ENCODE results near the gene WDTC1.

The WDTC1 gene

GRCh38 chr1:27297903-27298302 lies 63.5 kb downstream of the WDTC1 start:
- H3K79me2 ChIP-seq (ENCODE audit: low read length) = no peaks in the 10 kb centered on the region
- H3K27ac ChIP-seq (ENCODE audit: low read length) = no peak overlapping the region
- no peaks in the 10 kb centered on the region for H3K36me3 ChIP-seq (replicated peaks; ENCODE audit: insufficient read depth, low read length)
- no peak overlapping the region for H3K4me2 ChIP-seq (ENCODE audit: low read depth, low read length)
- no peaks in the 10 kb centered on the region for H4K20me1 ChIP-seq (ENCODE audit: insufficient read depth, low read length)
- no peaks in the 10 kb centered on the region for H3K27me3 ChIP-seq (replicated peaks; ENCODE audit: insufficient read depth, low read length)
- H3F3A ChIP-seq (ENCODE audit: insufficient read depth, low read length) = no peaks in the 10 kb centered on the region
- H3K9me2 ChIP-seq (replicated peaks; ENCODE audit: insufficient read depth, low read length) = no peaks in the 10 kb centered on the region
- H3K9me3 ChIP-seq (replicated peaks; ENCODE audit: insufficient read depth, low read length) = no peaks in the 10 kb centered on the region
- DNase-seq = no peak
- no peak overlapping the region for H3K9ac ChIP-seq (ENCODE audit: low read length)
- H2AFZ ChIP-seq (ENCODE audit: low read length) = no peak overlapping the region
- no peaks in the 10 kb centered on the region for H3K4me1 ChIP-seq (ENCODE audit: low read length)
- TF ChIP-seq EZH2 (optimal IDR thresholded peaks at IDR 0.05; ENCODE audit: low read depth, low read length) = no peak
- no peak for TF ChIP-seq CTCF (IDR thresholded peaks at IDR 0.05; ENCODE audit: low read length)
- no peak for TF ChIP-seq EZH2phosphoT487 (IDR thresholded peaks at IDR 0.05; ENCODE audit: low read length)
- H3K4me3 ChIP-seq (ENCODE audit: low read length) = no peak overlapping the region

GRCh38 chr1:27298632-27299384 lies 64.4 kb downstream of the WDTC1 start:
- no peak for DNase-seq
- no peaks in the 10 kb centered on the region for H3K27me3 ChIP-seq (replicated peaks; ENCODE audit: insufficient read depth, low read length)
- H3K4me2 ChIP-seq (ENCODE audit: low read depth, low read length) = no peak overlapping the region
- H3K9me3 ChIP-seq (replicated peaks; ENCODE audit: insufficient read depth, low read length) = no peaks in the 10 kb centered on the region
- no peaks in the 10 kb centered on the region for H3K36me3 ChIP-seq (replicated peaks; ENCODE audit: insufficient read depth, low read length)
- H4K20me1 ChIP-seq (ENCODE audit: insufficient read depth, low read length) = no peaks in the 10 kb centered on the region
- no peak for TF ChIP-seq EZH2phosphoT487 (IDR thresholded peaks at IDR 0.05; ENCODE audit: low read length)
- no peak for TF ChIP-seq CTCF (IDR thresholded peaks at IDR 0.05; ENCODE audit: low read length)
- TF ChIP-seq EZH2 (optimal IDR thresholded peaks at IDR 0.05; ENCODE audit: low read depth, low read length) = no peak
- H3K9ac ChIP-seq (ENCODE audit: low read length) = no peak overlapping the region
- no peaks in the 10 kb centered on the region for H3F3A ChIP-seq (ENCODE audit: insufficient read depth, low read length)
- no peaks in the 10 kb centered on the region for H3K79me2 ChIP-seq (ENCODE audit: low read length)
- no peak overlapping the region for H3K4me3 ChIP-seq (ENCODE audit: low read length)
- H2AFZ ChIP-seq (ENCODE audit: low read length) = no peak overlapping the region
- H3K4me1 ChIP-seq (ENCODE audit: low read length) = no peaks in the 10 kb centered on the region
- H3K27ac ChIP-seq (ENCODE audit: low read length) = no peak overlapping the region
- no peaks in the 10 kb centered on the region for H3K9me2 ChIP-seq (replicated peaks; ENCODE audit: insufficient read depth, low read length)

GRCh38 chr1:27299385-27300271 lies 65.2 kb downstream of the WDTC1 start:
- TF ChIP-seq CTCF (IDR thresholded peaks at IDR 0.05; ENCODE audit: low read length) (no peak), EZH2phosphoT487 (IDR thresholded peaks at IDR 0.05; ENCODE audit: low read length) (no peak), EZH2 (optimal IDR thresholded peaks at IDR 0.05; ENCODE audit: low read depth, low read length) (no peak)
- no peaks in the 10 kb centered on the region for H3K36me3 ChIP-seq (replicated peaks; ENCODE audit: insufficient read depth, low read length)
- H3K4me2 ChIP-seq (ENCODE audit: low read depth, low read length) = no peak overlapping the region
- H3K27me3 ChIP-seq (replicated peaks; ENCODE audit: insufficient read depth, low read length) = no peaks in the 10 kb centered on the region
- H3K4me3 ChIP-seq (ENCODE audit: low read length) = no peak overlapping the region
- no peak overlapping the region for H3K9ac ChIP-seq (ENCODE audit: low read length)
- no peaks in the 10 kb centered on the region for H3K9me2 ChIP-seq (replicated peaks; ENCODE audit: insufficient read depth, low read length)
- DNase-seq = no peak
- H3K79me2 ChIP-seq (ENCODE audit: low read length) = no peaks in the 10 kb centered on the region
- no peaks in the 10 kb centered on the region for H3K4me1 ChIP-seq (ENCODE audit: low read length)
- H3K27ac ChIP-seq (ENCODE audit: low read length) = no peak overlapping the region
- H4K20me1 ChIP-seq (ENCODE audit: insufficient read depth, low read length) = no peaks in the 10 kb centered on the region
- no peak overlapping the region for H2AFZ ChIP-seq (ENCODE audit: low read length)
- no peaks in the 10 kb centered on the region for H3F3A ChIP-seq (ENCODE audit: insufficient read depth, low read length)
- H3K9me3 ChIP-seq (replicated peaks; ENCODE audit: insufficient read depth, low read length) = no peaks in the 10 kb centered on the region

Data from MM.1S (cell line).